ENCODE data around the gene CABP4.

CABP4 gene

DNA sequence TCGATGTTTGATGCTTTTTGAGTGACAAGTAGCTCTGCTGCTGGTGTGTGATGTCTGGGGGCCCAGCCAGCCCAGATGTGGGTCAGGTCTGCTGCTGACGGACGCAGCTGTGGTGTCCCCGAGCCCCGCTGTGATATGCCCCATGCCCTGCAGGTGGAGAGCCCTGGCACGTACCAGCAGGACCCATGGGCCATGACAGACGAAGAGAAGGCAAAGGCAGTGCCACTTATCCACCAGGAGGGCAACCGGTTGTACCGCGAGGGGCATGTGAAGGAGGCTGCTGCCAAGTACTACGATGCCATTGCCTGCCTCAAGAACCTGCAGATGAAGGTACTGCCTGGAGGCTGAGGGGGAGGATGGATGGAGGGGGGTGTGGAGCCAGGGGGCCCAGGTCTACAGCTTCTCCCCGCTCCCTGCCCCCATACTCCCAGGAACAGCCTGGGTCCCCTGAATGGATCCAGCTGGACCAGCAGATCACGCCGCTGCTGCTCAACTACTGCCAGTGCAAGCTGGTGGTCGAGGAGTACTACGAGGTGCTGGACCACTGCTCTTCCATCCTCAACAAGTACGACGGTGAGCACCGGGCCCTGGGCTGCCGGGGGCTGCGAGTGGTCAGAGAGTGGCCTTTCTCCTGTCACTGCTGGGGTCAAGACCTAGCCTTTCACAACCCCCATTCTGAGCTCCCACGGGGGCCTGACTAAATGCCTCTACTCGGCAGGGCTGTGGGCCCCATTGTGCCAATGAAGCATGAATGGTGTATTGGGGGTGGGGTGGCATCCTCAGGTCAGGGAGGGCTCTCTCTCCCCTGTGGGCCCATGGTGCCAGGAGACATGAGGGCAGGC, 35.0 kb downstream of the CABP4 start:
- H3K4me1 ChIP-seq, result no peaks in the 10 kb centered on the region
- TF ChIP-seq, protein P1, sequence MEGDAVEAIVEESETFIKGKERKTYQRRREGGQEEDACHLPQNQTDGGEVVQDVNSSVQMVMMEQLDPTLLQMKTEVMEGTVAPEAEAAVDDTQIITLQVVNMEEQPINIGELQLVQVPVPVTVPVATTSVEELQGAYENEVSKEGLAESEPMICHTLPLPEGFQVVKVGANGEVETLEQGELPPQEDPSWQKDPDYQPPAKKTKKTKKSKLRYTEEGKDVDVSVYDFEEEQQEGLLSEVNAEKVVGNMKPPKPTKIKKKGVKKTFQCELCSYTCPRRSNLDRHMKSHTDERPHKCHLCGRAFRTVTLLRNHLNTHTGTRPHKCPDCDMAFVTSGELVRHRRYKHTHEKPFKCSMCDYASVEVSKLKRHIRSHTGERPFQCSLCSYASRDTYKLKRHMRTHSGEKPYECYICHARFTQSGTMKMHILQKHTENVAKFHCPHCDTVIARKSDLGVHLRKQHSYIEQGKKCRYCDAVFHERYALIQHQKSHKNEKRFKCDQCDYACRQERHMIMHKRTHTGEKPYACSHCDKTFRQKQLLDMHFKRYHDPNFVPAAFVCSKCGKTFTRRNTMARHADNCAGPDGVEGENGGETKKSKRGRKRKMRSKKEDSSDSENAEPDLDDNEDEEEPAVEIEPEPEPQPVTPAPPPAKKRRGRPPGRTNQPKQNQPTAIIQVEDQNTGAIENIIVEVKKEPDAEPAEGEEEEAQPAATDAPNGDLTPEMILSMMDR (IDR thresholded peaks at IDR 0.05; ENCODE audit: low read depth, low read length), result no peak
- H3K36me3 ChIP-seq, result peaks cover 9% of the 10 kb centered on the region
- no peak overlapping the region for H3K4me3 ChIP-seq (ENCODE audit: low read depth, low read length)
- H3K27me3 ChIP-seq, result no peaks in the 10 kb centered on the region
- no peaks in the 10 kb centered on the region for H3K9me3 ChIP-seq
- no peak for DNase-seq

DNA sequence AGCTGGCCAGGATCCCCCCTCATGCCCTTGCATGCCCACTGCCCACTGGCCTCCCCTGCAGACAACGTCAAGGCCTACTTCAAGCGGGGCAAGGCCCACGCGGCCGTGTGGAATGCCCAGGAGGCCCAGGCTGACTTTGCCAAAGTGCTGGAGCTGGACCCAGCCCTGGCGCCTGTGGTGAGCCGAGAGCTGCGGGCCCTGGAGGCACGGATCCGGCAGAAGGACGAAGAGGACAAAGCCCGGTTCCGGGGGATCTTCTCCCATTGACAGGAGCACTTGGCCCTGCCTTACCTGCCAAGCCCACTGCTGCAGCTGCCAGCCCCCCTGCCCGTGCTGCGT, 35.5 kb downstream of the CABP4 start:
- peaks cover 9% of the 10 kb centered on the region for H3K36me3 ChIP-seq
- no peaks in the 10 kb centered on the region for H3K9me3 ChIP-seq
- H3K4me1 ChIP-seq, result no peaks in the 10 kb centered on the region
- TF ChIP-seq, protein P1 (IDR thresholded peaks at IDR 0.05; ENCODE audit: low read depth, low read length), result no peak
- H3K27me3 ChIP-seq, result no peaks in the 10 kb centered on the region
- no peak overlapping the region for H3K4me3 ChIP-seq (ENCODE audit: low read depth, low read length)
- DNase-seq, result no peak

DNA sequence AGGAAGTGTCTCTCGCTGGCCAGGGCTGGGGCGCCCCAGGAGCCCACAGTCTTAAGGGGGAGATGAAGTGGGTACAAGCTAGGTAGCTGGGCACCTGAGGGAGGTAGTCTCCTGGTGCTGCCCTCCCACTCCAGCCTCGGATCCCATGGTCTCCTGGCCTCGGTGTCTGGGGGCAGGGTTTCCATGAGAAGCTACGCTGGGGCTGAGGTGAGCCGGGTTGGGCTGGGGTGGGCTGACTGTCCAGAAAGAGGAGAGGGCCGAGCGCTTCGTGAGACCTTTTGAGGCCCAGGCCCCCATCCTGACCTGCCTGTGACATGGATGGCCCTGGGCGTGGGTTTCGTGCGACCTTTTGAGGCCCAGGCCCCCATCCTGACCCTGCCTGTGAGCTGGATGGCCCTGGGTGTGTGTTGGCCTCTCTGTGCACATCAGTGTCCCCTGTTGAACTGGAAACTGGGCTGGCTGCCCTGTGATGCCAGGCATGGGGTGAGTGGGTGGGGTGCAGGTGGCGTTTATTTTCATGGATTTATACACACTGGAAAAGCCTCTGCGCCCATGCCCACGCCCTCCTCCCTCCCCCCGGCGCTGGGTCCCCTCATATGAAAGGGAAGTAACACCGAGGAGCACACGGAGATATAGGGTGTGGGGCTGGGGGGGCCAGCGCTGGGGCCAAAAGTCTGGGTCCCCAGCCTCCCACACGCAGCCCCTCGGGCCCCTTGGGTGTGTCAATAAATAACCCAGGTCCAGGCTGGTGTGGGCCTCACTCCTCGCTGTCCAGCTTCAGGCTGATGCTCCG, 36.3 kb downstream of the CABP4 start:
- Histone ChIP-seq H3K4me1 (no peaks in the 10 kb centered on the region), H3K36me3 (peaks cover 9% of the 10 kb centered on the region), H3K27me3 (no peaks in the 10 kb centered on the region), H3K4me3 (ENCODE audit: low read depth, low read length) (no peak overlapping the region), H3K9me3 (no peaks in the 10 kb centered on the region)
- no peak for DNase-seq
- TF ChIP-seq, protein P1 (IDR thresholded peaks at IDR 0.05; ENCODE audit: low read depth, low read length), result no peak

DNA sequence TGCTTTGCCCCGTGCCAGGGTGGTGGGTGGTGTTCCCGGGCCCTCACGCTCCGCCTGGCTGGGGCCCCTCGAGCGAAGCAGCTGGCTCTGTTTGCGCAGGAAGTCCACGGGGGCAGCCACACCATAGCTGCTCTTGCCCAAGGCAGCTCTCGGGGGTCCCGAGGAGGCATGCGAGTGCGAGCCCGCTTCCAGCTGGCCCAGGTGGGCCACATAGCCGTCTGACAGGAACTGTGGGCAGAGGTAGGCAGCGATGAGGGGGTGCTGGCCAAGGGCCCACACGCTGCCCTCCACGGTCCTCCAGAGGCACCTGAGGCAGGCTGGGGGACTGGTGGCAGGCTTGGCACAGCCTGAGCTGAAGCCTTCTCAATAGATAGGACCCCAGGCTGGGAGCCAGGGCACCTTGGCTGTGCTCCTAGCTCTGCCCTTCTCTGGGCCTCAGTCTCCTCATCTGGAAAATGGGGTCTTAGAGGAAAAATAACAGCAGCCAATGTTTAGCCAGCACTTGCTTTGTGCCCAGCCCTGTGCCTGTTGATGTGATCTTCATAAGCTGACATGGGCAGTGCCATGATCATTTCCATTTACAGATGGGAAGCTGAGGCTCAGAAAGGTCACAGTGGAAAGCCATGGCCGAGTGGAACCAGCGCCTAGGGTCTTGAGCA, 37.0 kb downstream of the CABP4 start:
- Histone ChIP-seq H3K9me3 (no peaks in the 10 kb centered on the region), H3K36me3 (peaks cover 9% of the 10 kb centered on the region), H3K27me3 (no peaks in the 10 kb centered on the region), H3K4me1 (no peaks in the 10 kb centered on the region), H3K4me3 (ENCODE audit: low read depth, low read length) (no peak overlapping the region)
- no peak for DNase-seq
- TF ChIP-seq, protein P1 (IDR thresholded peaks at IDR 0.05; ENCODE audit: low read depth, low read length), result no peak

DNA sequence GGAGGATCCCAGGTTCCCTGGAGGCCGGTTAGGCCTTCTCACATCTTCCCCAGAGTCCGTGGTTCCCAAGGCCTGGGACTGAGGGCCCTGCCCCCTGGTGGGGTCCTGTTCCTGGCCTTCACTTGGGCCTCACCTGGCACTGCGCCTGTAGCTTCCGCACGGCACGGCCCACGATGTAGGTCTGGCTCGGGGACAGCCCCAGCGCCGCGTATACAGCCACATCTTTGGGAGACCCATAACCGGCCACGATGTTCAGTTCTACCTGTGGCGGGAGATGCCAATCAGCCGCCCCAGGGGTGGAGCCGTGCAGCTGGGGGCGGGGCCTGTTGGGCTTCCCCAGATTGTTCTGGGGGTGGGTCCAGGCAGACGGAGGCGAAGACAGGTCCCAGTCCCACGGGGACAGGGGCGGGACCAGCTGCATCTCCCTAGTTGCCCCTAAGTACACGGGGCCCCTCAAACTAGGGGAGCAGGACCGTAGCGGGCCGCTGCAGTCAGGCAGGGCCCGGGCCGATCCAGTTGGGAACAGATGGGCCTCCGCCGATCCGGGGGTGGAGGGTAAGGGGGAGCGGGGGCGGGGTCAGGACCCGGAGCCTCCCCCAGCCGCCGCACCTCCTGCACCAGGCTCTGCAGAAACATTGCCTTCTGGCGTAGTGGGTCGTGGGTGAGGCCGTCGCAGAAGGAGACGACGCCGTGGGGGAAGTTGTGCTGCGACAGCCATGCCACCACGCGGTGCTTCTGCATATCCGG, 37.8 kb downstream of the CABP4 start:
- Histone ChIP-seq H3K4me3 (ENCODE audit: low read depth, low read length) (no peak overlapping the region), H3K27me3 (no peaks in the 10 kb centered on the region), H3K4me1 (no peaks in the 10 kb centered on the region), H3K36me3 (peaks cover 7% of the 10 kb centered on the region), H3K9me3 (no peaks in the 10 kb centered on the region)
- no peak for DNase-seq
- TF ChIP-seq, protein P1 (IDR thresholded peaks at IDR 0.05; ENCODE audit: low read depth, low read length), result no peak

Measured in BE2C (cell line).